Lower leg skin (tissue), 3 donors: ENCODE measurements around the gene DUSP22.

ENCODE experiments used
- CTCF ChIP-seq, 3 donors: fragments of 450-650 bp; IDR thresholded peaks; one replicate each; pipeline ENCODE4 v1.5.1; 2016; ENCODE audit warnings: antibody characterized with exemption in 3 of 3, mild to moderate bottlenecking in 3 of 3, moderate library complexity in 2 of 3
- POLR2A ChIP-seq, 2 donors: fragments of 450-650 bp; IDR thresholded peaks; one replicate each; pipeline ENCODE4 v1.6.1; 2016 to 2017; ENCODE audit warnings: antibody characterized with exemption in 2 of 2, mild to moderate bottlenecking in 1 of 2, moderate library complexity in 1 of 2

DNA sequence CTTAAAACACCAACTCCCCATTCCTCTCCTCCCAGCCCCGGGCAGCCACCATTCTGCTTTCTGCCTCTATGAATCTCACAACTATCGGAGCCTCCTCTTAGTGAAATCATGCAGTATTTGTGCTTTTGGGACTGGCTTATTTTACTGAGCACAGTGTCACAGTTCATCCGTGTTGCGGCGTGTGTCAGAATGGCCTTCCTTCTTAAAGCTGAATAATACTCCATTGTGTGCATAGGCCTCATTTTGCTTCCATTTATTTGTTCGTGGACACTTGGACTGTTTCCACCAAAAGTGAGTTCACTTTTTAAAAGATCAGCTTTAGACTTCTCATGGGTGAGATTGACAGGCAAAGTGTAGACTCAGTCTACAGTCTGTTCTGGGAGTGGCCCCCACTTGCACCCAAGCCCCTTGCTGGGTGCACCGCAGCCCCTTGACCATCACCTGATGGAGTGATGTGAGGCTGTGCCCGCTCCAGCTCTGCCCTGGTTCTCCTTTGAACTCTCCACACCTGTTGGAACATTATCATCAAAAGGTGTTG is 12.6 kb downstream of the DUSP22 start:
- TF ChIP-seq CTCF (IDR thresholded peaks at IDR 0.05) (no peak), POLR2A (IDR thresholded peaks at IDR 0.05) (no peak)
